ENCODE measurements around the gene RNU1-4.
"Not testable (repeated sequence)": the region's sequence is repeated elsewhere in the genome, so short reads cannot be mapped to it uniquely, and the experiment has no call there.

DNA sequence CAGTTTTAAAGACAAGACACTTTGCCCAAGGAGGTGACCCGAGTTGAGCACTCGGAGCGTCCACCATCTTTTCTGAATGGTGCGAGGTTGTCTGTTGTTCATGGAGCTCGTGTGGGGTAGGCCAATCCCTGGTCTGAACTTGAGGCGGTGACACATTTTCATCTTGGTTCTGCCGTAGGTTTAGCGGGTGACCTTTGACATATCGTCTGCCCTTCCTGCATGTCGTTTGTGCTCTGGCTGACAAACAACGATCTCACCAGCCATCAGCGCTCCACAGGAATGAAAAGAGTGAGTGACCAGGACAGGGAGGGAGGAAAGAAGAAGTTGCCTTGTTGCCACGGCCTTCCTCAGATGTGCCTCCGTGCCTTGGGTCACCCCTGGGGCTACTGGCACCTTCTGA is 34.5 kb downstream of the RNU1-4 start:
- TF ChIP-seq, protein P1, sequence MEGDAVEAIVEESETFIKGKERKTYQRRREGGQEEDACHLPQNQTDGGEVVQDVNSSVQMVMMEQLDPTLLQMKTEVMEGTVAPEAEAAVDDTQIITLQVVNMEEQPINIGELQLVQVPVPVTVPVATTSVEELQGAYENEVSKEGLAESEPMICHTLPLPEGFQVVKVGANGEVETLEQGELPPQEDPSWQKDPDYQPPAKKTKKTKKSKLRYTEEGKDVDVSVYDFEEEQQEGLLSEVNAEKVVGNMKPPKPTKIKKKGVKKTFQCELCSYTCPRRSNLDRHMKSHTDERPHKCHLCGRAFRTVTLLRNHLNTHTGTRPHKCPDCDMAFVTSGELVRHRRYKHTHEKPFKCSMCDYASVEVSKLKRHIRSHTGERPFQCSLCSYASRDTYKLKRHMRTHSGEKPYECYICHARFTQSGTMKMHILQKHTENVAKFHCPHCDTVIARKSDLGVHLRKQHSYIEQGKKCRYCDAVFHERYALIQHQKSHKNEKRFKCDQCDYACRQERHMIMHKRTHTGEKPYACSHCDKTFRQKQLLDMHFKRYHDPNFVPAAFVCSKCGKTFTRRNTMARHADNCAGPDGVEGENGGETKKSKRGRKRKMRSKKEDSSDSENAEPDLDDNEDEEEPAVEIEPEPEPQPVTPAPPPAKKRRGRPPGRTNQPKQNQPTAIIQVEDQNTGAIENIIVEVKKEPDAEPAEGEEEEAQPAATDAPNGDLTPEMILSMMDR (IDR thresholded peaks at IDR 0.05) = not testable (repeated sequence)
- not testable (repeated sequence) for TF ChIP-seq EP300 (IDR thresholded peaks at IDR 0.05)
